Measurements from ENCODE around the gene SRSF7. TPM values are rescaled to one million over a fixed set of nuclear protein-coding genes. Genes with fewer than 3 reads are reported as not detected.
A peak's percentile ranks its signal among the peaks of the same experiment; 100 is the strongest.
"Not testable (repeated sequence)": the region's sequence is repeated elsewhere in the genome, so short reads cannot be mapped to it uniquely, and the experiment has no call there.

Gene SRSF7
- total RNA-seq, 3 donors from 2014 or later, result 431 to 454 (median 451) TPM

GRCh38 chr2:38747819-38748218, 3.3 kb downstream of the SRSF7 start:
- DNase-seq (no peak), ATAC-seq (no peak)
- no peaks in the 10 kb centered on the region for H3K27me3 Mint-ChIP-seq (ENCODE audit: low read depth)
- no peaks in the 10 kb centered on the region for H3K9me3 Mint-ChIP-seq
- peak overlapping the region; percentile 92 for H3K4me3 Mint-ChIP-seq
- H3K36me3 Mint-ChIP-seq (ENCODE audit: insufficient read depth), result peaks cover 69% of the 10 kb centered on the region
- H3K4me1 Mint-ChIP-seq (ENCODE audit: low read depth), result peaks cover 70% of the 10 kb centered on the region

- no peaks in the 10 kb centered on the region for H3K9me3 Mint-ChIP-seq
- peak overlapping the region; percentile 92 for H3K4me3 Mint-ChIP-seq
- ATAC-seq (no peak), DNase-seq (no peak)
- no peaks in the 10 kb centered on the region for H3K27me3 Mint-ChIP-seq (ENCODE audit: low read depth)
- H3K4me1 Mint-ChIP-seq (ENCODE audit: low read depth), result peaks cover 66% of the 10 kb centered on the region
- peaks cover 71% of the 10 kb centered on the region for H3K36me3 Mint-ChIP-seq (ENCODE audit: insufficient read depth)
These were observed 4.1 kb downstream of the SRSF7 start for GRCh38 chr2:38747007-38747424.

GRCh38 chr2:38745267-38745666, 5.9 kb downstream of the SRSF7 start:
- ATAC-seq, result no peak
- Mint-ChIP-seq H3K4me3 (peak overlapping the region; percentile 92), H3K4me1 (ENCODE audit: low read depth) (peaks cover 67% of the 10 kb centered on the region), H3K27me3 (ENCODE audit: low read depth) (no peaks in the 10 kb centered on the region), H3K9me3 (no peaks in the 10 kb centered on the region), H3K36me3 (ENCODE audit: insufficient read depth) (peaks cover 68% of the 10 kb centered on the region)
- no peak for DNase-seq

- H3K27me3 Mint-ChIP-seq (ENCODE audit: low read depth), result no peaks in the 10 kb centered on the region
- H3K4me3 Mint-ChIP-seq, result no peak overlapping the region
- DNase-seq (no peak), ATAC-seq (peak; percentile 4 to 11)
- H3K9me3 Mint-ChIP-seq, result no peaks in the 10 kb centered on the region
- H3K4me1 Mint-ChIP-seq (ENCODE audit: low read depth), result peaks cover 66% of the 10 kb centered on the region
- H3K36me3 Mint-ChIP-seq (ENCODE audit: insufficient read depth), result peaks cover 60% of the 10 kb centered on the region
These were observed 6.8 kb downstream of the SRSF7 start for GRCh38 chr2:38744399-38744780.

- DNase-seq (no peak), ATAC-seq (no peak)
- Mint-ChIP-seq H3K36me3 (ENCODE audit: insufficient read depth) (peaks cover 60% of the 10 kb centered on the region), H3K4me1 (ENCODE audit: low read depth) (peaks cover 66% of the 10 kb centered on the region), H3K9me3 (no peaks in the 10 kb centered on the region), H3K4me3 (no peak overlapping the region), H3K27me3 (ENCODE audit: low read depth) (no peaks in the 10 kb centered on the region)
These were observed 7.3 kb downstream of the SRSF7 start for GRCh38 chr2:38743672-38744398.

GRCh38 chr2:38742797-38743559, 8.2 kb downstream of the SRSF7 start:
- Mint-ChIP-seq H3K36me3 (ENCODE audit: insufficient read depth) (peaks cover 58% of the 10 kb centered on the region), H3K27me3 (ENCODE audit: low read depth) (no peaks in the 10 kb centered on the region), H3K9me3 (no peaks in the 10 kb centered on the region), H3K4me1 (ENCODE audit: low read depth) (peaks cover 62% of the 10 kb centered on the region), H3K4me3 (no peak overlapping the region)
- ATAC-seq, result peak; percentile 18 to 21
- DNase-seq, result no peak

- Mint-ChIP-seq H3K4me1 (ENCODE audit: low read depth) (peaks cover 47% of the 10 kb centered on the region), H3K4me3 (no peak overlapping the region), H3K36me3 (ENCODE audit: insufficient read depth) (peaks cover 46% of the 10 kb centered on the region)
These were observed 10.1 kb downstream of the SRSF7 start for GRCh38 chr2:38740851-38741731.

GRCh38 chr2:38739524-38739923, 11.6 kb downstream of the SRSF7 start:
- Mint-ChIP-seq H3K36me3 (ENCODE audit: insufficient read depth) (peaks cover 37% of the 10 kb centered on the region), H3K27me3 (ENCODE audit: low read depth) (no peaks in the 10 kb centered on the region), H3K4me1 (ENCODE audit: low read depth) (peaks cover 32% of the 10 kb centered on the region), H3K4me3 (no peak overlapping the region), H3K9me3 (no peaks in the 10 kb centered on the region)
- no peak for DNase-seq
- no peak for ATAC-seq

More at GRCh38 chr2:38740851-38741731, 10.1 kb downstream of the SRSF7 start:
- Mint-ChIP-seq H3K27me3 (ENCODE audit: low read depth) (no peaks in the 10 kb centered on the region), H3K9me3 (no peaks in the 10 kb centered on the region)
- DNase-seq (no peak), ATAC-seq (peak; percentile 14 to 20)

GRCh38 chr2:38737925-38738324, 13.2 kb downstream of the SRSF7 start:
- H3K4me1 Mint-ChIP-seq (ENCODE audit: low read depth), result peaks cover 21% of the 10 kb centered on the region
- H3K9me3 Mint-ChIP-seq, result no peaks in the 10 kb centered on the region
- H3K4me3 Mint-ChIP-seq, result no peak overlapping the region
- no peak for DNase-seq
- no peaks in the 10 kb centered on the region for H3K27me3 Mint-ChIP-seq (ENCODE audit: low read depth)
- ATAC-seq, result no peak
- peaks cover 36% of the 10 kb centered on the region for H3K36me3 Mint-ChIP-seq (ENCODE audit: insufficient read depth)

GRCh38 chr2:38737000-38737698, 14.0 kb downstream of the SRSF7 start:
- H3K36me3 Mint-ChIP-seq (ENCODE audit: insufficient read depth), result peaks cover 34% of the 10 kb centered on the region
- DNase-seq; H3K27me3 Mint-ChIP-seq (ENCODE audit: low read depth); H3K4me3 Mint-ChIP-seq; H3K9me3 Mint-ChIP-seq; ATAC-seq: not testable (repeated sequence)
- H3K4me1 Mint-ChIP-seq (ENCODE audit: low read depth), result peaks cover 21% of the 10 kb centered on the region

GRCh38 chr2:38735999-38736320, 15.2 kb downstream of the SRSF7 start:
- ATAC-seq (no peak), DNase-seq (no peak)
- no peaks in the 10 kb centered on the region for H3K9me3 Mint-ChIP-seq
- H3K27me3 Mint-ChIP-seq (ENCODE audit: low read depth), result no peaks in the 10 kb centered on the region
- H3K4me3 Mint-ChIP-seq, result no peak overlapping the region
- H3K4me1 Mint-ChIP-seq (ENCODE audit: low read depth), result peaks cover 15% of the 10 kb centered on the region
- H3K36me3 Mint-ChIP-seq (ENCODE audit: insufficient read depth), result peaks cover 36% of the 10 kb centered on the region

- H3K4me3 Mint-ChIP-seq, result no peak overlapping the region
- H3K9me3 Mint-ChIP-seq, result no peaks in the 10 kb centered on the region
- H3K36me3 Mint-ChIP-seq (ENCODE audit: insufficient read depth), result peaks cover 43% of the 10 kb centered on the region
- no peaks in the 10 kb centered on the region for H3K27me3 Mint-ChIP-seq (ENCODE audit: low read depth)
- H3K4me1 Mint-ChIP-seq (ENCODE audit: low read depth), result peaks cover 11% of the 10 kb centered on the region
- ATAC-seq (no peak), DNase-seq (no peak)
These were observed 16.7 kb downstream of the SRSF7 start for GRCh38 chr2:38734299-38735058.

GRCh38 chr2:38733300-38733971, 17.7 kb downstream of the SRSF7 start:
- H3K36me3 Mint-ChIP-seq (ENCODE audit: insufficient read depth), result peaks cover 36% of the 10 kb centered on the region
- no peaks in the 10 kb centered on the region for H3K9me3 Mint-ChIP-seq
- no peaks in the 10 kb centered on the region for H3K27me3 Mint-ChIP-seq (ENCODE audit: low read depth)
- DNase-seq (no peak), ATAC-seq (no peak)
- H3K4me3 Mint-ChIP-seq, result no peak overlapping the region
- H3K4me1 Mint-ChIP-seq (ENCODE audit: low read depth), result peaks cover 7% of the 10 kb centered on the region
